GM12872 (cell line): Measurements from ENCODE around the gene ARNT2.

ENCODE experiments used
- TF ChIP-seq, protein P1 (sequence below): IDR thresholded peaks from 3 replicates; pipeline ENCODE4 v1.5.1; 2011; ENCODE audit warnings: low read depth, mild to moderate bottlenecking, low read length, moderate library complexity; ENCODE audit not compliant: insufficient read depth

Gene ARNT2

DNA sequence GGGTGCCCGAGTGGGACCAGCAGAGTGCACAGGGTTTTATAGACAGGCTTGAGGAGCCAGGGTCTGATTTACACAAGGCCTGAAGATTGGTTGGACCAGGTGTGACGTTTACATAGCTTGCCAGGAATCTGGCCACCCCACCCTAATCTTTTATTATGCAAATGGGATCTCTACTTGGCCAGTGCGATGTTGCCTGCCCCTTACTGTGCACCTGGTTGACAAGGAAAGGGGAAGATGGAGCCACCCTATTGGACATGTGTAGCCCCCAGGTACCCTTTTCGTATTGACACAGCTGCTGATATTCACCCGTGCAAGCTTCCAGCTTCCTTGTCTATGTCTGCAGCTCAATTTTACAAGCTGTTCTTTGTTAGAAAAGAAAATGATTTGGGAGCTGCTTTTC is 132.0 kb downstream of the ARNT2 start:
- TF ChIP-seq, protein P1, sequence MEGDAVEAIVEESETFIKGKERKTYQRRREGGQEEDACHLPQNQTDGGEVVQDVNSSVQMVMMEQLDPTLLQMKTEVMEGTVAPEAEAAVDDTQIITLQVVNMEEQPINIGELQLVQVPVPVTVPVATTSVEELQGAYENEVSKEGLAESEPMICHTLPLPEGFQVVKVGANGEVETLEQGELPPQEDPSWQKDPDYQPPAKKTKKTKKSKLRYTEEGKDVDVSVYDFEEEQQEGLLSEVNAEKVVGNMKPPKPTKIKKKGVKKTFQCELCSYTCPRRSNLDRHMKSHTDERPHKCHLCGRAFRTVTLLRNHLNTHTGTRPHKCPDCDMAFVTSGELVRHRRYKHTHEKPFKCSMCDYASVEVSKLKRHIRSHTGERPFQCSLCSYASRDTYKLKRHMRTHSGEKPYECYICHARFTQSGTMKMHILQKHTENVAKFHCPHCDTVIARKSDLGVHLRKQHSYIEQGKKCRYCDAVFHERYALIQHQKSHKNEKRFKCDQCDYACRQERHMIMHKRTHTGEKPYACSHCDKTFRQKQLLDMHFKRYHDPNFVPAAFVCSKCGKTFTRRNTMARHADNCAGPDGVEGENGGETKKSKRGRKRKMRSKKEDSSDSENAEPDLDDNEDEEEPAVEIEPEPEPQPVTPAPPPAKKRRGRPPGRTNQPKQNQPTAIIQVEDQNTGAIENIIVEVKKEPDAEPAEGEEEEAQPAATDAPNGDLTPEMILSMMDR: no peak

DNA sequence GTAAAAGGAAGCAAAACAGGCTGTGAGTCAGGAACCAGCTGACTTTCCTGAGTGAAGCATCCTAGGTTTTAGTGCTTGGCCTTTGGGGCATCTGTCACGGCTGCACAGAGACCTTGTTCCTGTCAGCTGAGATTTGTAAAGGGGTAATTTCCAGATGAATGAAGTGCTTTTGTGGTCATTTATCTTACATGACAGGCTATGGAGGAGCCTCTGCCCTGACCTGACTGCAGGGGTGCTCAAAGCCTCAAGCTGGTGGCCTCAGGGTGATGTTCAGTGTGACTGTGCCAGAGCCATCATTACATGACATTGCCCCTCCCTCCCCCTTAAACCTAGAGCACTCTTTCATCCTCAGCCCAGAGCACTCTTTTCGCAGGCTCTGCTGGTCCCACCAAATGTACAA is 132.5 kb downstream of the ARNT2 start:
- TF ChIP-seq, protein P1: no peak

DNA sequence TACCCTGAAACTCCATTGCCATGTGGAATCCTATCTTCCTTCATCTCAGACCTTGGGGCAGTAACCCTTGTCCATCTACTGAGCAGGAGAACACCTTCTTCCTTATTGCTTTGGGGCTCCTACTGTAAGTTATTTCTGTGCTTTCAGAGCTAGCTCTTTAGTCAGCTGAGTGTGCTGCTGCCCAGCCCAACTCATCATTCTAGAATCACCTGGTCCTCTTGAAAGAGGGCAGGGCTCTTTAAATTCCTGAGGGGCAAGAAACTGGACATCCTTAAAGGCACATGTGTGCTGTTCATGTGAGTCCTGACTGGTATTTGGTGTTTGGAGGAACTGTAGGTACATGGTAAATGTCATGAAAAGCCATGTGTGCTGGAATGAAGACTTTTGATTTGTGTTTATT is 140.9 kb downstream of the ARNT2 start:
- TF ChIP-seq, protein P1: no peak

DNA sequence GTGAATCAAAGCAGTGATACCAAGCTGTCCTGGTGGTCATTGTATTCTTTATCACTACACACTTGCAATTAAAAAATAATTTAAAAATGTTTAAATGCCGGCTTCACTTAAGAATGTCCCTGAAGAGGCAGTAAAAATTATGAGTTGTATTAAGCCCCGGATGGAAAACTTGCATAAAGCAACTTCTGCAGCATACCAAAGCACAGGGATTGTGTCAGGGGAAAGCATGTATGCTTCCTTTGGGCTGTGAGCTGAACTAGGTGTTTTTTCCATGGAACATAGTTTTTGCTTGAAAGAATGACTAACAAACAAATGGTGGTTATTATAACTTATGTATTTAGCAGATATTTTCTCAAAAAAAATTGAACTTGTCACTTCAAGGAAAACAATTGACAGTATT is 143.1 kb downstream of the ARNT2 start:
- TF ChIP-seq, protein P1: no peak

DNA sequence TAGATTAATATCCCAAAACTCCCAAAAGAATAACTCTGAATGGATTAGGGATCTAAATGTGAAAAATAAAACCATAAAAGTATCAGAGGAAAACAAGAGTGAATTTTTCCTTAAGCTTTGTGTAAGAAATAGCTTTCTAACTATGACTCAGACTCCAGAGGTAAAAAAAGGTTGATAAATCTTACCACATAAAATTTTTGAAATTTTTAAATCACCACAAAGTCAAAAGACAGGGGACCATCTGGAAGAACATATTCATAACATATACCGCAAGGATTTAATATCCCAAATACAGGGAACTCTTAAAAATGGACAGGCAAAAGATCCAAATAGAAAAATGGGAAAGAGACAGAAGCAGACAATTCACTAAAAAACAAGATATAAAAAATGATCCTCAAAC is 145.0 kb downstream of the ARNT2 start:
- TF ChIP-seq, protein P1: no peak

DNA sequence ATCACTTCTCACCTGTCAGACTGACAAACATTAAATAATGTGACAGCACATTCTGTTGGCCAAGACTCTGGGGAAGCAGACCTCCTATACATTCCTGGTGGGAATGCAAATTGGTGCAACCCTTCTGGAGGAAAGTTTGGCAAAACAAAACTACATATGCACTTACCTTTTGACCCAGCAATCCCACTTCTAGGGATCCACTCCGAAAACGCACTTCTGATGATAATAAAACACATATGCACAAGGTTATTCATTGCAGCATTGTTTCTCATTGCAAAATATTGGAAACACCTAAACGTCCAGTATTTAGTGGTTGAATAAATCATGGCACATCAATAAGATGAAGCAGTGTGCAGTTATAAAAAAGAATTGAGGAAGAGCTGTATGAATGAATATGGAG is 145.5 kb downstream of the ARNT2 start:
- TF ChIP-seq, protein P1: no peak

DNA sequence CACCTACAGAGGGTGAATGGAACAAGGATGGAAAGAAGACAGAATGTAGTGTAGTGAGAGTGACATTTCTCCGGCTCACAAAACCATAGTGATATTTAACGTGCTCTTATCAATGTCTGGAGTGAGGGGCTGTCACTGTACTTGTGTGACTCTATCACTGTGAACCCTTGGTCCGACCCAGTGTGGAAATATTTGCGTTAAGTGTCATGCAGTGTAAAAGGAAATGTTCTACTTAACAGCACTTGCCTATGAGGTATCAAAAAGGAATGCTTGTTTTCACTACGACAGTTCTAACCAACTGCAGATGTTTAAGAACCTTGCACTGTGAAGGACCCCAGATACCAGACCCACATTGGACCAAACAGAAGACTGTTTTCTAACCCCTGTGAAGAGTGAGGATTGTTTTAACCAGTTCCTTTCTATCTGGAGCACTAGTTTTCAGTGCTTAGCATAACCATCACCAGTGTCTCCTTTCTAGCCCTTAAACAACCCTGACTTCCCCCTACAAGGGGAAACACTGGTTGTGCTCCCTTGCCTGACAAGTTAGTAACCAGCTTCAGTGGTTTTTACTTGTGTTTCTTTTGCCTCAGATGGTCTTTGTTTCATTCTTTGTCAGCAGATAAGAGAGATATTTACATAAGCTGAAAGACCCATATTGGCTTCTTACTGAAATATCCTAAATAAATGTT is 146.2 kb downstream of the ARNT2 start:
- TF ChIP-seq, protein P1: no peak

DNA sequence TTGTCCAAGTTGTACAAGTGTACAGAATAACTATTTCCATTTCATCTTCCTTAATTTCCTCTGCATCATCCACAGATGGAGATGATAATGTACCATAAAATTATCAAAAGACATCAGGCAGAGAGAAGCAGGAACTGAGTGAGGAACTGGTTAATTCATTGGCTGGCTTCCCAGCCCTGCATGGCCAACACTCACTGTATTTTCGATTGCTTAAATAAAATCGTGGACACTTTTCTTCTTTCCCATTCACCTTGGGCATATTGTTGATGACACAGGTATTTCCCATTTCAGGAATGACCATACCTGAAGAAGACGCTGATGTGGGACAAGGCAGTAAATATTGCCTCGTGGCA is 146.7 kb downstream of the ARNT2 start:
- TF ChIP-seq, protein P1: no peak
